Heart left ventricle (tissue), 16 donors: ENCODE data around the gene ZMAT3. TPM values are rescaled to one million over a fixed set of nuclear protein-coding genes. Genes with fewer than 3 reads are reported as not detected.

ENCODE experiments used
- ATAC-seq, 4 donors: fragments of 200-7000 bp; cut with Tn5 transposase; one replicate each; pipeline ENCODE4 v1.9.1; 2020 to 2022; ENCODE audit warnings: moderate library complexity in 4 of 4, mild to moderate bottlenecking in 3 of 4, moderate number of reproducible peaks in 1 of 4
- DNase-seq, 5 donors: peaks; one replicate each; pipeline ENCODE4 v3.0.0-alpha.2; 2020
- H3K27ac ChIP-seq, 12 donors: fragments of 200-600 bp; sonication (generic) in 4 of 12; one replicate each; pipeline versions ENCODE4 v1.5.0 to v1.8.0; 2016 to 2022; ENCODE audit warnings: mild to moderate bottlenecking in 2 of 12
- H3K27me3 ChIP-seq, 9 donors: fragments of 200-600 bp; sonication (generic) in 2 of 9; one replicate each; pipeline versions ENCODE4 v1.5.1 to v1.8.0; 2016 to 2022; ENCODE audit warnings: mild to moderate bottlenecking in 3 of 9
- H3K36me3 ChIP-seq, 9 donors: fragments of 200-600 bp; sonication (generic) in 2 of 9; one replicate each; pipeline versions ENCODE4 v1.5.0 to v1.8.0; 2018 to 2022; ENCODE audit warnings: mild to moderate bottlenecking in 2 of 9
- H3K4me1 ChIP-seq, 12 donors: fragments of 200-600 bp; sonication (generic) in 4 of 12; one replicate each; pipeline versions ENCODE4 v1.5.0 to v1.8.0; 2016 to 2022; ENCODE audit warnings: mild to moderate bottlenecking in 3 of 12
- H3K4me3 ChIP-seq, 12 donors: fragments of 200-600 bp; sonication (generic) in 4 of 12; one replicate each; pipeline versions ENCODE4 v1.5.0 to v1.8.0; 2017 to 2022; ENCODE audit warnings: mild to moderate bottlenecking in 9 of 12, moderate library complexity in 4 of 12
- H3K9me3 ChIP-seq, 12 donors: fragments of 200-600 bp; sonication (generic) in 4 of 12; one replicate each; pipeline versions ENCODE4 v1.5.0 to v1.8.0; 2016 to 2022; ENCODE audit warnings: mild to moderate bottlenecking in 1 of 12
- CTCF ChIP-seq, 12 donors: fragments of 200-600 bp; sonication (generic) in 4 of 12; IDR thresholded peaks; one replicate each; pipeline versions ENCODE4 v1.5.0 to v1.8.0; 2018 to 2022; ENCODE audit warnings: antibody characterized with exemption in 12 of 12, mild to moderate bottlenecking in 5 of 12
- POLR2A ChIP-seq, 2 donors: fragments of 450-650 bp; IDR thresholded peaks; one replicate each; pipeline ENCODE4 v1.6.1; 2017; ENCODE audit warnings: antibody characterized with exemption in 2 of 2, mild to moderate bottlenecking in 2 of 2, moderate library complexity in 2 of 2
- whole genome bisulfite sequencing, 4 donors: extraction: QIAGEN DNeasy Blood & Tissue Kit in 2 of 4; methylation state at CpG; one replicate each; pipeline versions ENCODE4 v1.1.5 to v1.1.7; 2013 to 2018; 5-methylcytosine and 5-hydroxymethylcytosine counted together
- intact Hi-C, 10 donors: fragments of 100-400 bp; cut with DNase I; formaldehyde crosslinking; loops; one replicate each; pipeline versions ENCODE4 v1.11.1 to v1.14.2; 2022
- polyA plus RNA-seq, 2 donors: library from polyadenylated mRNA; stranded (reverse); fragments of 200-250 nt; gene quantifications; one replicate each; pipeline ENCODE4 v1.2.3, GENCODE V29; 2013
- total RNA-seq, 9 donors: library from RNA; depleted of rRNA in 2 of 9; stranded (reverse); fragments of >200 nt in 2 of 9; fragmentation: NEBNext Ultra II Directional in 3 of 9; extraction: Animal tissue kit (Norgen Biotek cat#: 25700) in 3 of 9; gene quantifications; one replicate each; pipeline versions ENCODE4 v1.1.0 to v1.2.4, GENCODE V29; 2016 to 2023
- donor health status: ischemic (EF 13 %, LVEDD 7.1; RV severe dilation, severe dysfunction).
- donor health status: healthy with polysubstance abuse.
- donor health status: DM: no; HTN: yes; CAD: no.
- donor health status: DM: no; HTN: no; CAD: no.
- donor health status: ischemic (EF 25% LVEDD 6.9; RV normal size, moderate dysfunction).
- donor health status: ischemic (EF 25% LVEDD 5.7; RV mildly dilated, moderate dysfunction).
- donor health status: healthy.
- donor health status: DM: yes; HTN: yes; CAD: no.
- donor health status: ischemic (EF 35%, LVEDD 5.7; RV mildly dilated, moderate dysfunction).
- donor health status: nonischemic (EF 11% LVEDD 7.7; RV severe dilation, severe dysfunction).
- donor health status: DM: yes; HTN: yes; CAD: no.
- donor health status: PGD.
- donor health status: ischemic (EF 29% LVEDD 5.4; RV normal size, mild dysfunction).
- donor health status: nonischemic (EF 23%, LVEDD 6.1; RV moderate dilation, normal function).

The ZMAT3 gene
- total and polyA plus RNA-seq, 11 donors: 2.0 to 23.2 (median 14.3) TPM

DNA sequence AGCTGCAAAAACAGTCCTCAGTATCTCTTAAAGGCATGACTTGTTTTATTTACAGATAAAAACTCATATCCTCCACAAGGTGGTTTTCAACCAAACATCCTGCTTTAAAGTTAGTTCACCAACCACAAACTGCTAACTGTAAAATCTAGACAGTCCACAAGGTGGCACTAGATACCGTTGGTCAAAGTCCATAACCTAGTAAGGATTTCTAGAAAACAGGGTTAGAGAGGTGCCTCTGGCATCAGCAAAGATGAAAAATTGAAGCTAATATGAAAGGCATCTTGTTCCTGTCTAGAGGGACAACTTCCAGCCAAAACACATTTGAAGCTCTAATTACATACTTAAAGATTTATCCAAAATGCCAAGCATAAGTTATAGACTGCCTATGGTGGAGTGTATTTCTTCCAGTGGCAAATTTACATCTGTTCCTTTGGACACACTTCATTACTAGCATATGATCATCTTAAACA is 56.0 kb downstream of the ZMAT3 start:
- Histone ChIP-seq H3K36me3 (peaks cover 0 to 11% (median 0%) of the 10 kb centered on the region in 9 donors), H3K4me1 (peaks cover 0 to 10% (median 9%) of the 10 kb centered on the region in 12 donors), H3K27ac (no peak overlapping the region), H3K27me3 (no peaks in the 10 kb centered on the region), H3K4me3 (no peak overlapping the region), H3K9me3 (no peaks in the 10 kb centered on the region)
- TF ChIP-seq POLR2A (IDR thresholded peaks at IDR 0.05): no peak
- peak; percentile 75 to 94 (median 86) for TF ChIP-seq CTCF (IDR thresholded peaks at IDR 0.05)
- ATAC-seq (peak in 3 of 4 donors; percentile 69 to 77 (median 70)), DNase-seq (peak in 2 of 5 donors; percentile 32 to 34)
- intact Hi-C loops: loop anchor here (1.0 to 10.0 kb wide), 14 partner anchors 52 to 305 kb away; partner anchors contain the start of genes PIK3CA (in 4 of the 10) and ZMAT3 (in 3 of the 10)
- WGBS, 4 donors: 0% methylated on average over 1 of the region's 1 CpG

GRCh38 chr3:179005706-179006105 is 65.9 kb downstream of the ZMAT3 start:
- intact Hi-C loops: no loop called here
- no peak for ATAC-seq
- H3K4me1 ChIP-seq: no peaks in the 10 kb centered on the region
- no peak overlapping the region for H3K27ac ChIP-seq
- WGBS, 4 donors: 91 to 96% (median 93%) methylated on average over 2 of the region's 2 CpGs
- no peaks in the 10 kb centered on the region for H3K27me3 ChIP-seq
- no peak overlapping the region for H3K4me3 ChIP-seq
- peaks cover 0 to 10% (median 0%) of the 10 kb centered on the region in 12 donors for H3K9me3 ChIP-seq
- peaks cover 0 to 2% (median 0%) of the 10 kb centered on the region in 9 donors for H3K36me3 ChIP-seq
- TF ChIP-seq POLR2A (IDR thresholded peaks at IDR 0.05): no peak
- DNase-seq: no peak

DNA sequence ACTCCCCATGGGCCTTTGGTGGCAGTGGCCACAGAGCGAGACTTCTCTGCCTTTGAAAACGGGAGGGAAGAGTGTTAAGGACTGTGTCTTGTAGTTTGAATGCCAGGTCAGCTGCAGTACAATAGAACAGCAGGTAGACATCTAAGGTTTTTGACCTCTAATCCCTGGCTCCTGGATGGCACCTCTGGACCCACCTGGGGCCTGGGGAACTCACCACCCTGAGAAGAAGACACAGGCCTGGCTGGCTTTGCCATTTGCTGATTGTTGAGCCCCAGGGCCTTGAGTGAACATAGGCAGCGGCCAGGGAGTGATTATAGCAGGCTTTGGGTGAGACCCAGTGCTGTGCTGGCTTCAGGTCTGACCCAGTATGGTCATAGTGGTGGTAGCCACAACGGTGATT is 66.4 kb downstream of the ZMAT3 start:
- DNase-seq: no peak
- TF ChIP-seq CTCF (IDR thresholded peaks at IDR 0.05) (no peak), POLR2A (IDR thresholded peaks at IDR 0.05) (no peak)
- no peaks in the 10 kb centered on the region for H3K27me3 ChIP-seq

GRCh38 chr3:179000659-179001058 is 71.0 kb downstream of the ZMAT3 start:
- WGBS, 4 donors: 72 to 80% (median 75%) methylated on average over 3 of the region's 3 CpGs
- peaks cover 0 to 8% (median 0%) of the 10 kb centered on the region in 12 donors for H3K9me3 ChIP-seq
- ATAC-seq: no peak
- peaks cover 0 to 2% (median 0%) of the 10 kb centered on the region in 9 donors for H3K36me3 ChIP-seq
- no peaks in the 10 kb centered on the region for H3K4me1 ChIP-seq
- TF ChIP-seq CTCF (IDR thresholded peaks at IDR 0.05): no peak
- TF ChIP-seq POLR2A (IDR thresholded peaks at IDR 0.05): no peak
- DNase-seq: no peak
- intact Hi-C loops: no loop called here
- no peaks in the 10 kb centered on the region for H3K27me3 ChIP-seq
- H3K27ac ChIP-seq: no peak overlapping the region
- no peak overlapping the region for H3K4me3 ChIP-seq

More for the DNA sequence above, 66.4 kb downstream of the ZMAT3 start:
- intact Hi-C loops: no loop called here
- Histone ChIP-seq H3K9me3 (peaks cover 0 to 10% (median 0%) of the 10 kb centered on the region in 12 donors), H3K36me3 (peaks cover 0 to 2% (median 0%) of the 10 kb centered on the region in 9 donors), H3K27ac (no peak overlapping the region), H3K4me3 (no peak overlapping the region), H3K4me1 (no peaks in the 10 kb centered on the region)
- 91 to 97% (median 94%) methylated on average over 3 to 4 of the region's 4 CpGs for WGBS, 4 donors
- no peak for ATAC-seq

- Histone ChIP-seq H3K9me3 (peaks cover 0 to 8% (median 0%) of the 10 kb centered on the region in 12 donors), H3K27me3 (no peaks in the 10 kb centered on the region), H3K4me3 (no peak overlapping the region), H3K27ac (no peak overlapping the region), H3K4me1 (no peaks in the 10 kb centered on the region), H3K36me3 (peaks cover 0 to 2% (median 0%) of the 10 kb centered on the region in 9 donors)
- ATAC-seq (no peak), DNase-seq (no peak)
- intact Hi-C loops: no loop called here
- no peak for TF ChIP-seq POLR2A (IDR thresholded peaks at IDR 0.05)
- TF ChIP-seq CTCF (IDR thresholded peaks at IDR 0.05): no peak
Measured at GRCh38 chr3:179000144-179000543, 71.5 kb downstream of the ZMAT3 start.
